Measurements from ENCODE around the gene ZNF496.
A peak's percentile ranks its signal among the peaks of the same experiment; 100 is the strongest.
"Not testable (repeated sequence)": the region's sequence is repeated elsewhere in the genome, so short reads cannot be mapped to it uniquely, and the experiment has no call there.

The ZNF496 gene

DNA sequence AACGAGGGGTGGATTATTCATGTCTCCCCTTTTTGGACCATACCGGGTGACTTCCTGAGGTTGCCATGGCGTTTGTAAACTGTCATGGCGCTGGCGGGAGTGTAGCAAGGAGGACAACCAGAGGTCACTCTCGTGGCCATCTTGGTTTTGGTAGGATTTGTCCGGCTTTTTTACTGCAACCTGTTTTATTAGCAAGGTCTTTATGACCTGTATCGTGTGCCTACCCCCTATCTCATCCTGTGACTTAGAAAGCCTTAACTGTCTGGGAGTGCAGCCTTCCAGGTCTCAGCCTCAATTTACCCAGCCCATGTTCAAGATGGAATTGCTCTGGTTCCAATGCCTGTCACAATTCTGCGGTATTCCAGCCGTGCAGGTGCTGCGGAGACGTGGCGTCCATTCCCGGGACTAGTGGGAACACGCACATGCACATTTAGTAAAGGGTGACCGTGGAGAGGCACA is 40.2 kb upstream of the ZNF496 start:
- TF ChIP-seq CTCF (conservative IDR thresholded peaks at IDR 0.05; ENCODE audit: low read depth, low read length), result no peak
- DNase-seq (ENCODE audit: low read depth), result no peak
- no peak overlapping the region for H3K4me3 ChIP-seq (ENCODE audit: low read depth, low read length)

DNA sequence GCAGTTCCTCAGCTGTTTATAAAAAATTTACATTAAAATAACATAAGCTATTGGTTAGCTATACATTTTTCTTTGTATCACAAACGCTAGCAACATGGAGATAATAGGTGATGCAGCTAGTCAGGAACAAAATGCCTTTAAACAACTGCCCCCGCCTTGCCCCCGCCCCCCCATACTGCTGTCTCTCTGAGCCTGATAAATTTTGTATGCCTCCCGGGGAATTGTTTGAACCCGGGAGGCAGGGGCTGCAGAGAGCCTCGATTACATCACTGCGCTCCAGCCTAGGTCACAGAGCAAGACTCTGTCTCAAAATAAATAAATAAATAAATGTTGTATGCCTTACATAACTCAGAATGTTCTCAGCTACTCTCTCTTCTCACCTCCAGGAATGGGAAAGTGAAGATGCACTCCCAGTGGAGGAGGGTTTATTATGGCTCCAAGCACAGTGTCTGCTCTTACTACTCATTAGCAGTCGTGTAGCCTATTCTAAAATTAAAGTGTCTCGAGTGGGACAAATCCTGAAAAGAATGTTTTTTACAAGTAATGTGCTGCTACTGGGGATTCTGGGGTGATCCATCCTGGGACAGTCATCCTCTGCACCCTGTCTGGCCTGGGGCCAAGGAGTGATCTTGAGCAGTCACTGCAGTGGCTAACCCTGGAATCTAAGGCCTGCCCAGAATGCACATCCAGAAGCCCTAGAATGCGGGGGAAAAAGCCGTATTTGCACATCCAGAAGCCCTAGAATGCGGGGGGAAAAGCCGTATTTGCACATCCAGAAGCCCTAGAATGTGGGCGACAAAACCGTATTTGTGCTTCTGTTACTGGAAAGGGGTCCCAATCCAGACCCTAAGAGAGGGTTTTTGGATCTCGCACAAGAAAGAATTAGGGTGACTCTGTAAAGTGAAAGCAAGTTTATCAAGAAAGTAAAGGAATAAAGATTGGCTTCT is 39.4 kb upstream of the ZNF496 start:
- no peak overlapping the region for H3K4me3 ChIP-seq (ENCODE audit: low read depth, low read length)
- no peak for TF ChIP-seq CTCF (conservative IDR thresholded peaks at IDR 0.05; ENCODE audit: low read depth, low read length)
- DNase-seq (ENCODE audit: low read depth), result no peak

- no peak for TF ChIP-seq CTCF (conservative IDR thresholded peaks at IDR 0.05; ENCODE audit: low read depth, low read length)
- no peak for DNase-seq (ENCODE audit: low read depth)
- no peak overlapping the region for H3K4me3 ChIP-seq (ENCODE audit: low read depth, low read length)
These were observed 37.0 kb upstream of the ZNF496 start for GRCh38 chr1:247368490-247369145.

DNA sequence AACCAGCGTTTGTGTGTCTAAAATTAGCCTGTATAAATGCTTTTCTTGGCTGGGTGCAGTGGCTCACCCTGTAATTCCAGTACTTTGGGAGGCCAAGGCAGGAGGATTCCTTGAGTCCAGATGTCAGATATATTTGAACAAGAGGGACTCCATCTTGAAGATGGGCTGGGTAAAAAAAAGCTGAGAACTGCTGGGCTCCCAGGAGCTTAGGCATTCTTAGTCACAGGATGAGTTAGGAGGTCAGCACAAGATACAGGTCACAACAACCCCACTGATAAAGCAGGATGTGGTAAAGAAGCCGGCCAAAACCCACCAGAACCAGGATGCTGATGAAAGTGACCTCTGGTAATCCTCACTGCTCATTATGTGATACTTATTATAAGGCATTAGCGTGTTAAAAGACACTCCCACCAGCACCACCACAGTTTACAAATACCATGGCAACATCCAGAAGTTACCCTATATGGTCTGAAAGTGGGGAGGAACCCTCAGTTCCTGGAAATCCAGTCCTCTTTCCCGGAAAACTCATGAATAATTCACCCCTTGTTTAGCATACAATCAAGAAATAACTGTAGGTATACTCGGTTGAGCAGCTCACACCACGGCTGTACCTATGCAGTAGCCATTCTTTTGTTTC is 36.2 kb upstream of the ZNF496 start:
- no peak overlapping the region for H3K4me3 ChIP-seq (ENCODE audit: low read depth, low read length)
- no peak for TF ChIP-seq CTCF (conservative IDR thresholded peaks at IDR 0.05; ENCODE audit: low read depth, low read length)
- DNase-seq (ENCODE audit: low read depth), result peak; percentile 56

GRCh38 chr1:247366926-247367645 is 35.4 kb upstream of the ZNF496 start:
- DNase-seq (ENCODE audit: low read depth), result no peak
- no peak overlapping the region for H3K4me3 ChIP-seq (ENCODE audit: low read depth, low read length)
- TF ChIP-seq CTCF (conservative IDR thresholded peaks at IDR 0.05; ENCODE audit: low read depth, low read length), result no peak

DNA sequence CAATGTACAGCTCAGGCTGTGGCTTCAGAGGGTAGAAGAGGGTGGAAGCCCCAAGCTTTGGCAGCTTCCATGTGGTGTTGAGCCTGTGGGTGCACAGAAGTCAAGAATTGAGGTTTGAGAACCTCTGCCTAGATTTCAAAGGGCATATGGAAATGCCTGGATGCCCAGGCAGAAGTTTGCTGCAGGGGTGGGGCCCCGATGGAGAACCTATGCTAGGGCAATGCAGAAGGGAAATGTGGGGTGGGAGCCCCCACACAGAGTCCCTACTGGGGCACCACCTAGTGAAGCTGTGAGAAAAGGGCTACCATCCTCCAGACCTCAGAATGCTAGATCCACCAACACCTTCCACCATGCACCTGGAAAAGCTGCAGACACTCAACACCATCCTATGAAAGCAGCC is 34.7 kb upstream of the ZNF496 start:
- not testable (repeated sequence) for DNase-seq (ENCODE audit: low read depth); H3K4me3 ChIP-seq (ENCODE audit: low read depth, low read length)

- no peak for TF ChIP-seq CTCF (conservative IDR thresholded peaks at IDR 0.05; ENCODE audit: low read depth, low read length)
- no peak overlapping the region for H3K4me3 ChIP-seq (ENCODE audit: low read depth, low read length)
- DNase-seq (ENCODE audit: low read depth), result no peak
These were observed 33.4 kb upstream of the ZNF496 start for GRCh38 chr1:247365023-247365422.

- not testable (repeated sequence) for DNase-seq (ENCODE audit: low read depth)
These were observed 31.3 kb upstream of the ZNF496 start for GRCh38 chr1:247363000-247363399.

More at GRCh38 chr1:247363000-247363399, 31.3 kb upstream of the ZNF496 start:
- H3K4me3 ChIP-seq (ENCODE audit: low read depth, low read length), result not testable (repeated sequence)
